Hematopoietic multipotent progenitor cell treated with erythropoietin and hydrocortisone succinate and interleukin-3 and kit ligand, for 15 days (in vitro differentiated cells): ENCODE measurements around the gene EYA4.
A peak's percentile ranks its signal among the peaks of the same experiment; 100 is the strongest.
"Not testable (repeated sequence)": the region's sequence is repeated elsewhere in the genome, so short reads cannot be mapped to it uniquely, and the experiment has no call there.

Source experiments
- DNase-seq: peaks from one replicate; pipeline ENCODE4 v3.0.0-alpha.2; 2015; ENCODE audit warnings: low spot score

EYA4 gene

DNA sequence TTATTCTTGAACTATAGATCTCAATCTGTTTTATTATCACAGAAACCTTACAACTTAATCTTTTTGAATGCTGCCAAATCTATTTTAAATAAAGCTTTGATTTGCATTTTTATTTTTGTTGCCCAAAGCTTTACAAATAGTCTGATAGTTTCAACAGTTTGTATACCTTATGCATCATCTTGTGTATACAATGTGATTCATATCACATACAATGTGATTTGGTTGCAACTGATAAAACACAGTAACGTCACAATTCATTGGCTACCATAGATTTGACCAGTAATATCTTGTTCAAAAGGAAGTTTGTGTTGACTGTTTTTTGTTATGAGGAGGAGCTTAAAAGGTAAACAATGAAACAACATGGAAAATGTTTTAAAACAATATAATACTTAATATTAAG, 110.9 kb downstream of the EYA4 start:
- DNase-seq, result no peak

GRCh38 chr6:133353061-133353460, 111.9 kb downstream of the EYA4 start:
- no peak for DNase-seq

- no peak for DNase-seq
Measured at GRCh38 chr6:133355922-133356321, 114.8 kb downstream of the EYA4 start.

GRCh38 chr6:133358574-133359150, 117.5 kb downstream of the EYA4 start:
- no peak for DNase-seq

GRCh38 chr6:133359256-133359655, 118.1 kb downstream of the EYA4 start:
- no peak for DNase-seq

DNA sequence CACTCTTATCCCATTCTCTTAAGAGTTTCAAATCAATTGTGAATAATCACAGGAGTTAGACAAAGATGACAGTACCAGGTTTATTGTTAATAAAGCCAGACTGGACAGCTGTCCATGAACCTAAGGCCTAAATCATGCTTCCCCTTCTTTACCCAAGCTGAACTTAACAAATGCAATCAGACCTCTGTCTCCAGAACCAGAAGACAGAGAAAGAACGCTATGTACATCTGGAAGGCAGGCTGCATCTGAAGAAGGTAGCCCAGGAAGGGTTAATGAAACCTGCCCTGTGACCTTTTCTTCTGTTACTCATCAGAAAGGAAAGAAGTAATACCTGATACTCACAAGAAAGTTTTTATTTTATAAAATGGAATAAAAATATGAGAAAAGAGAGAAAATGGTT, 118.6 kb downstream of the EYA4 start:
- no peak for DNase-seq

DNA sequence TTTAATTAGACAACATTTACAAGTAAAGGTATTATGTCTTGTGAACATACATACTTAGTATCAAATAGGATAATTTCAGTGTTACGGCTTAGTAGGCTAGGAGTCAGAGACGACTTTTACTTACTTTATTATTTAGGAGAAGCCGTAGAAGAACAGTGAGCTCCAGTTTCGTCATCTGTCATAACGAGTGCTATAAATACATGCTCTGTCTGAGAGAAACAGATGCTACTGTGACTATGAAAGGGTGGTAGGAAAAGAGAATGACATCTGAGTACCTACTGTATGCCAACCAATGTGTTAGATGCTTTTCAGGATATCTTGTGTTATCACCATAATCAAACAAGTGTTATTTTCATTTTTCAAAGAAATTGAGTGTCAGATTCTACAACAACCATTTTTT, 119.0 kb downstream of the EYA4 start:
- no peak for DNase-seq

DNA sequence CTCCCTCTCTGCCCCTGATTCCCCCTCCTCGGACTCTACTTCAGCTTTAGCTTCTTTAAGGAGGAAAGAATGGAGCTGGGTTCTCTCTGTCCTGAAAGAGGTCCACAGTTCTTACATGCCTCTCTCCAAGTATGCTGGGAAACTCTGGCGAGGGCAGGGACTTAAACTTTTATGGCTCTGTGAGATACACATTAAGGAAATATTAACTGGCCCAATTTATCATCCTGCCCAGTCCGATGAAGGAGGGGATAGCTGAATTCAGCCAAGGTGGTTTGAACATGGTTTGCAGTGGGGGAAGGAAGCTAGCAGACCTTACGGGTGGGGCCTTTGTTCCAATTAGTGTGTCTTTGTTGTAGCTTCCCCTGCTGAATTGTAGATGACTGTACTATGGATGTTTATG, 121.7 kb downstream of the EYA4 start:
- no peak for DNase-seq

GRCh38 chr6:133368664-133369063, 127.5 kb downstream of the EYA4 start:
- no peak for DNase-seq

- no peak for DNase-seq
Measured at GRCh38 chr6:133369773-133370272, 128.7 kb downstream of the EYA4 start.

DNA sequence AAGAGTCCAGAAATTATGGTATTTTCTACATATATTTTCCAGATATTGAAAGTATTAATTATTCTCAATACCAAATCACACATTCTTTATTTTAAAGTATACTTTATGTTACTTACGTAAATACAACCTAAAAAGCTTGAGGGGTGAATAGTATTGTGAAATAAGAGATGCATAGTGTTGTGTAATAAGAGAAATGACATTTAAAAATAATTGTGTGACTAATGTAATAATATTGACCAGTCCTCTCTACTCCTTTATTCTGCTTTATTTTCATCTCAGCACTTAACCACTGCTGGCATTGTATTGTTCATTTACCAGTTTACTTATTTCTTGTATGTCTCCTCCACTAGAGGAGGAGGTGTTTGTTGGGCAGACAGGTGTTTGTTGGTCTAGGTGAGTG, 135.6 kb downstream of the EYA4 start:
- DNase-seq, result no peak

- no peak for DNase-seq
Measured at GRCh38 chr6:133377219-133377618, 136.1 kb downstream of the EYA4 start.

GRCh38 chr6:133380047-133380446, 138.9 kb downstream of the EYA4 start:
- DNase-seq, result no peak

DNA sequence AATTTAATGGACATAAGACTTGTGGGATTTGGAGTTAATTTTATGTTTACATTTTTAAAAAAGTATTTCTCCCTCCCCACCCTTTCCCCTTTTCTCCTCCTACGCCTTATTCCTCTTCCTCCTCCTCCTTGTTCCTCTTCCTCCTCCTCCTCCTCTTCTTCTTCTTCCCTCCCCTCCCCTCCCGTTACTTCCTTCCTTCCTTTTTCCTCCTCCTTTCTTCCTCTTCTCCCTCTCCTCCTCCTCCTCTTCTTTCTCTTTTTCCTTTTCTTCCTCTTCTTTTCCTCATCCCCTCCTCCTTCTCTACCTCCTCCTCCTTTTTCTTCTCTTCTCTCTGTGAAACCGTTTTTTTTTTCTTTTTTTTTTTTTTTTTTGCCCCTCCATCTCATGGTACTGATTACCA, 139.6 kb downstream of the EYA4 start:
- DNase-seq, result no peak

- no peak for DNase-seq
Measured at GRCh38 chr6:133388731-133389130, 147.6 kb downstream of the EYA4 start.

DNA sequence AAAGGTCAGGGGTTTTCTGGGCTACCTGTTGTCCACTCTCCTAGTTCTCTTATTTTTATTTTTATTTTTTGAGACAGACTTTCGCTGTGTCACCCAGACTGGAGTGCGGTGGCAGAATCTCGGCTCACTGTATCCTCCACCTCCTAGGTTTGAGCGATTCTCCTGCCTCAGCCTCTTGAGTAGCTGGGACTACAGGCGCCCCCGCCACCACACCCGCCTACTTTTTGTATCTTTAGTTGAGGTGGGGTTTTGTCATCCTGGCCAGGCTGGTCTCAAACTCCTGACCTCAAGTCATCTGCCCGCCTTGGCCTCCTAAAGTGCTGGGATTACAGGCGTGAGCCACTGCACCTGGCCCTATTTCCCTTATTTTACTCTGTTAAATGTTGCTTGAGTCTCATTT, 149.0 kb downstream of the EYA4 start:
- no peak for DNase-seq

DNA sequence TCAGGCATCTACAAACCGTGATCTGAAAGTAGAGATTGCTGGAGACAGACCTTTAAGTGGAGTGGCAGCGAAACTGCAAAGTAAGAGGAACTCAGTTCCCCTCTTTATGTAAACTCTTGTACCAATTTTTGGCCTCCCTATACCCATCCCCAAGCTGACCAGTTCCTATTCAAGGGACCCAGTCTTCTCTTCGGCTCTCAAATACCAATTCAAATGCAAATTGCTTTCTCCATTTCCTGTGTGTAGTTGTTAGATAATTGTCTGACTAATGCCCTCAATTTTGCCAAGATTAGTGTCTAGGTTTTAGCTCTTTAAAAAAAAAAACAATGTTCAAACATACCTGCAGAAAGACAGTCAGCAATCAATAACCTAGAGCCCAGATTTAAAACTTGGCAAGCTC, 150.9 kb downstream of the EYA4 start:
- DNase-seq, result no peak

DNA sequence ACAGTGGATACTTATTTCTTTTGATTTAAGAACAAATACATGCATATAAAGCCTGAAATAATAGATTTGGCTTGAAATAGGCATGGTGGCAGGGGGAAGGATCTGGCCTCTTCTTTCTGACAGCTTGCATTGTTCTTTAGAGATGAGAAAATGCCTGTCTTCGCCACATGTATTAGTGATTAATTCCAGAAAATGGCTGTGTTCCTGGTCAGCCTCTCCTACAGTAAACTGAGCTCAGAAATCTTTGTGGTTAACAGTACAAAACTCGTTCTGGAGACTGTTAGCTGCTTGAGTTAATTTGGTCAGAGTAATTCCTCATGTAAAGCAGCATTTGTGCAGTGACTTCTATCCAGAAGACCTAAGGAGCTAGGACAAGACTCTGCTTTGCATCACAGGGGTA, 151.5 kb downstream of the EYA4 start:
- no peak for DNase-seq

GRCh38 chr6:133393891-133394290, 152.7 kb downstream of the EYA4 start:
- no peak for DNase-seq

- DNase-seq, result no peak
Measured at GRCh38 chr6:133394630-133395029, 153.5 kb downstream of the EYA4 start.

DNA sequence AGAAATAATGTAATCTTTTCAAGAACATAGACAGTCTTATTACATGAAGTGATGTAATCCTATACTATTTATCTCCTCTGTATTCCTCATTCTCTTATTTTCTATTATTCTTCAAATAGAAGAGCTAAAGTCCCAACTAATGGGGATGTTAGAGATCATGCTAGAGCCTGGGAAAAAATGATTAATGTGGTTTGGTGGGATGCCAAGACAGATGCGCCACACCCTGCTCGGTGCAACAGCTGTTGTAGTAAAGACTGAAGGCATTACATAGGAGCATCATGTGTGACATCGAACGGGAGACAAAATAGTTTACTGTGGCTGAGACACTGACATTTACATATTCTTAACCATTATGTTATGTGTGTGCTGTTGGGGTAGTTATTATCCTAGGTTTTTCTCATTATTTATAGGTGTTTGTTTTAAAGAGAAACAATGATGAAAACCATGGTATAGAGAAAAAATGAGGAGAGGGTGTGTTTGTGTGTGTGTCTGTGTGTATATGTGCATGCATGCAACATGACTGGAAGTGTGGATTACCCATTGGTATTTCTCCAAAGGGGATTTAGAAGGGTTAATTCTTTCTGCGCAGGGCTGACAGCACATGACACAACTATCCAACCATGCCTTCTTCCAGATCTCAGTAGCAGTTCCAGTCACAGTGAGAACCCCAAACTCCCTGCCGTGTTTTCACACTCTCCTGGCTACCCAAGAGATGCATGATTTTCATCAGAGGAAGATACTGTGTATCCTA, 155.3 kb downstream of the EYA4 start:
- DNase-seq, result peak; percentile 10

DNA sequence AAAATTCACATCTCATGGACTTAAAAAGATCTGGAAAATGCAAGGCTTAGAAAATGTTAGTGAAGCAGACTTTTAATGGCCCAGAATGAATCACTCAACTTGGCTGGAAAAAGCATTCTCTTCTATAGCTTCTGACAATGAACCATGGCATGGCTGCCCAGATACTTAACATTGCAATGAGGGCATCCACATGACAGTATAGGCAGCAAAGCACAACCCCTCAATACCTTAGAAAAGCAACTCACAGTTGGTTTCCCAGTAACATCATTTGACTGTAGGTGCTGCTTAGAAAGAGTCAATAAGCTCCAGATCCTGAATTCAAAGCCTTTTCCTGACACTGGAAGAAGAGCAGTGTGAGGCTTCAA, 155.8 kb downstream of the EYA4 start:
- no peak for DNase-seq

- DNase-seq, result not testable (repeated sequence)
Measured at GRCh38 chr6:133397601-133398000, 156.4 kb downstream of the EYA4 start.

DNA sequence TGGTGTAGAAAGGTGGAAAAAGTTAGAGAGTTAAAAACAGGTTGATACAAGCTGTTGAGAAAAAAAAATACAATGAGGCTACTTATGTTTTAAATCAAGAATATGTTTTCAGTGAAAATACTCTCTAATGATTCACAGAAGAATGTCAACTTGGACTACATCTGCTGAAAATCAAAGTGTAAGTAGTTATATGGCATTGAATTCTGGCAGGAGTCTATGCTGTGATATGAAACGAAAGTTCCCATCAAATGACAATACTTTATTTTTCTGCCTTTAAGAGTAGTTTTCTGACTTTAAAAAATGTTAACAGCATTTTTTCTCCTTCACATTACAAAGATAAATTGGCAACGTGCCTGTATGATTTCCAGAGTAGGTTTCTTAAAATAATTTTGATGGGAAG, 158.3 kb downstream of the EYA4 start:
- DNase-seq, result no peak
